ENCODE results near the gene FMOD.

FMOD gene

DNA sequence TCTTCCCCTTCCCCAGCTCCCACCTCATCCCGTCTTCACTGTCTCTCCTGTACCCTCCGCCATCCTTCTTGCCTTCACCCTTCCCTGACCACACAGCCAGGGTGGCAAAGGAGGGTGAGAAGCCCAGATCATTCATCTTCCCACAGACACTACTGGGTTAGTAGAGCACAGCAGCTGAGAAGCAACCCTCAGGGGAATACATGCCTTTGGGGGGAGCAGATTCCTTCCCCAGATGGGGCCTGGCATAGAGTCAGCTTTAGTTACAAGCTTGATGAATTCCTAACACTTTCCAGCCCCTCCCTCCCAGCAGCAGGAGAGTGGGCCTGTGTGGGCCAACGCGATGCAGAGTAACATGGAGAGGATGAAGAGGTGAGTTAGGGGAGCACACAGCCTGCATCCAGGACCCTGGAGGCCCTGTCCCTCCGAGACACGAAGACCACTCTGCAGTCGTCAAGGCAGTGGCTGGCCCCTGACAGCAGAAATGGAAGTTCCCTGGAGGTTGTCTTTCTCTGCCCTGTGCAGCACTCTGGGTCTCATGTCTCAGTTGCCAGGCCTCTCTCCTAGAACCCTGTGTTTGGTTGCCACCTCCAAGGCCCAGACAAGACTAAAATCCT is 54.4 kb downstream of the FMOD start:
- Mint-ChIP-seq H3K4me1 (ENCODE audit: low read depth) (peaks cover 60% of the 10 kb centered on the region), H3K4me3 (no peak overlapping the region)

GRCh38 chr1:203295796-203296195 is 55.1 kb downstream of the FMOD start:
- Mint-ChIP-seq H3K4me3 (no peak overlapping the region), H3K27ac (peak overlapping the region; percentile 83), H3K4me1 (ENCODE audit: low read depth) (peaks cover 64% of the 10 kb centered on the region), H3K36me3 (no peaks in the 10 kb centered on the region), H3K27me3 (no peaks in the 10 kb centered on the region), H3K9me3 (ENCODE audit: low read depth) (no peaks in the 10 kb centered on the region)

More for the DNA sequence above, 54.4 kb downstream of the FMOD start:
- Mint-ChIP-seq H3K9me3 (ENCODE audit: low read depth) (no peaks in the 10 kb centered on the region), H3K27ac (no peak overlapping the region), H3K27me3 (no peaks in the 10 kb centered on the region), H3K36me3 (no peaks in the 10 kb centered on the region)

DNA sequence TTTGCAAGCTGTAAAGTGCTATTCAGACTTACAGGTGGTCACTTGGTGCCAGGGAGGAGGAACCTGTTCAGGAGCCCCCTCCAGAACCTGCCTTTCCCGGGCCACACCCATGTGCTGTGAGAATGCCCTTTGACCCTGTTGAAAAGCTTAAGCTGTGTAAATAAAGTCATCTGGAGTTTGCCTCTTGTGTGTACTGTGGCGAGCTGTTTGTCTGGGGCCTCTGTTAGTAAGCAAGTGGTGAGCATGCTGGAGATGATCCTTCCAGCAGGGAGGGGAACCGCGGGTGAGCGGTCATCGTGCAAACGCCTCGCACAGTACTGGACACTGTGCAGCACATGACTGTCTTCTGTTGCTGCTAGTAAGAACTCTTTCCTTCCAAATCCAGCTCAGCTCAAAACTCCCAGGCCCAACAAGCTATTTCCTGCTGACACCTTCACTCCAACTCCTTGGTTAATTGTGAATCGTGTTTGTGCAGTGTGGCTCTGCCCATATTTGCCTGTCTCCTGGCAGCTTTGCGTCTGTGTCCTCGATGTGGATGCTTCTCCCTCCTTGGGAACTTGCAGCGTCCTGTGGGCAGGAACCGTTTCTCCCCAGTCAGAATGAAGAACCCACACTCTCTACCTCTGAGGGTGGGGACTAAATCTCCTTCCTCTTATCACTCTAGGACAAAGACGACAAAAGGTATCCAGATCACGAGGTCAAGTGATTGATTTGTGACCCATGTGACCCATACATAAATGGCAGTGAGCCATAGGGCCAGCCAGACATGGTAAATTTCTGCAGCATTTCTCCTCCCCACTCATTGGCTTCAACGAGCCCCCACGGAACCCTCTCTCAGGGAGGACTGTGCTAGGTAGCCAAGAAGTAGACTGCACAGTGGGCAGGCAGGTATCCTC is 59.5 kb downstream of the FMOD start:
- Mint-ChIP-seq H3K9me3 (ENCODE audit: low read depth) (no peaks in the 10 kb centered on the region), H3K27ac (peak overlapping the region; percentile 100), H3K27me3 (no peaks in the 10 kb centered on the region), H3K4me3 (peak overlapping the region; percentile 89), H3K4me1 (ENCODE audit: low read depth) (peaks cover 84% of the 10 kb centered on the region), H3K36me3 (no peaks in the 10 kb centered on the region)

Measured in activated naive CD8-positive, alpha-beta T cell (primary cell).